HL-60/S4 treated with retinoic acid at 250 ng/mL for 4 days and 3 days (cell line): Measurements from ENCODE around the gene TDRD9.
"Not testable (repeated sequence)": the region's sequence is repeated elsewhere in the genome, so short reads cannot be mapped to it uniquely, and the experiment has no call there.

Experiments used
- in situ Hi-C: fragments of 300-500 bp; cut with MboI; formaldehyde crosslinking; loops from 2 replicates; pipeline ENCODE4 v1.7.0; 2022; ENCODE audit warnings: low sequenced_read_pairs

The TDRD9 gene

GRCh38 chr14:103921855-103922200, 6.4 kb upstream of the TDRD9 start:
- in situ Hi-C loops: not testable (repeated sequence)

- in situ Hi-C loops: no loop called here
These were observed 4.4 kb upstream of the TDRD9 start for GRCh38 chr14:103923863-103924262.

GRCh38 chr14:103925316-103925715, 2.9 kb upstream of the TDRD9 start:
- in situ Hi-C loops: no loop called here

GRCh38 chr14:103927566-103927965, 690 bp upstream of the TDRD9 start:
- in situ Hi-C loops: no loop called here

- in situ Hi-C loops: no loop called here
These were observed 1.9 kb downstream of the TDRD9 start for GRCh38 chr14:103930051-103930604.

- in situ Hi-C loops: no loop called here
These were observed 3.2 kb downstream of the TDRD9 start for GRCh38 chr14:103931422-103931821.

- in situ Hi-C loops: no loop called here
These were observed 4.7 kb downstream of the TDRD9 start for GRCh38 chr14:103932791-103933490.

- in situ Hi-C loops: no loop called here
These were observed 6.8 kb downstream of the TDRD9 start for GRCh38 chr14:103935102-103935501.

- in situ Hi-C loops: no loop called here
These were observed 13.2 kb downstream of the TDRD9 start for GRCh38 chr14:103941462-103941861.

GRCh38 chr14:103941973-103942736, 13.9 kb downstream of the TDRD9 start, which contains the start of gene RD3L:
Gene RD3L, minus strand, starts transcription at chr14:103942529. Its CDS starts 834 bp downstream, at chr14:103941695.
- in situ Hi-C loops: no loop called here

GRCh38 chr14:103943673-103944072, 15.4 kb downstream of the TDRD9 start:
- in situ Hi-C loops: no loop called here

GRCh38 chr14:103946975-103947374, 18.7 kb downstream of the TDRD9 start:
- in situ Hi-C loops: no loop called here

GRCh38 chr14:103948442-103948841, 20.2 kb downstream of the TDRD9 start:
- in situ Hi-C loops: no loop called here

GRCh38 chr14:103949131-103949790, 21.0 kb downstream of the TDRD9 start:
- in situ Hi-C loops: no loop called here

GRCh38 chr14:103960457-103961055, 32.3 kb downstream of the TDRD9 start:
- in situ Hi-C loops: no loop called here

- in situ Hi-C loops: no loop called here
These were observed 33.8 kb downstream of the TDRD9 start for GRCh38 chr14:103961928-103962578.

- in situ Hi-C loops: no loop called here
These were observed 38.4 kb downstream of the TDRD9 start for GRCh38 chr14:103966631-103967030.

- in situ Hi-C loops: no loop called here
These were observed 41.7 kb downstream of the TDRD9 start for GRCh38 chr14:103969961-103970360.

- in situ Hi-C loops: no loop called here
These were observed 45.1 kb downstream of the TDRD9 start for GRCh38 chr14:103973354-103973753.

- in situ Hi-C loops: no loop called here
These were observed 46.3 kb downstream of the TDRD9 start for GRCh38 chr14:103974575-103974974.
